Heart left ventricle (tissue), 13 donors: ENCODE results near the gene CEP290.

Experiments
- CTCF ChIP-seq, 12 donors: fragments of 200-600 bp; sonication (generic) in 4 of 12; IDR thresholded peaks; one replicate each; pipeline versions ENCODE4 v1.5.0 to v1.8.0; 2018 to 2022; ENCODE audit warnings: antibody characterized with exemption in 12 of 12, mild to moderate bottlenecking in 5 of 12
- POLR2A ChIP-seq, 2 donors: fragments of 450-650 bp; IDR thresholded peaks; one replicate each; pipeline ENCODE4 v1.6.1; 2017; ENCODE audit warnings: antibody characterized with exemption in 2 of 2, mild to moderate bottlenecking in 2 of 2, moderate library complexity in 2 of 2
- donor health status: ischemic (EF 13 %, LVEDD 7.1; RV severe dilation, severe dysfunction).
- donor health status: DM: no; HTN: yes; CAD: no.
- donor health status: DM: no; HTN: no; CAD: no.
- donor health status: ischemic (EF 25% LVEDD 6.9; RV normal size, moderate dysfunction).
- donor health status: ischemic (EF 25% LVEDD 5.7; RV mildly dilated, moderate dysfunction).
- donor health status: ischemic (EF 35%, LVEDD 5.7; RV mildly dilated, moderate dysfunction).
- donor health status: nonischemic (EF 11% LVEDD 7.7; RV severe dilation, severe dysfunction).
- donor health status: DM: yes; HTN: yes; CAD: no.
- donor health status: PGD.
- donor health status: ischemic (EF 29% LVEDD 5.4; RV normal size, mild dysfunction).
- donor health status: nonischemic (EF 23%, LVEDD 6.1; RV moderate dilation, normal function).

- TF ChIP-seq CTCF (IDR thresholded peaks at IDR 0.05) = no peak
- TF ChIP-seq POLR2A (IDR thresholded peaks at IDR 0.05) = no peak
These were observed 112.7 kb downstream of the CEP290 start, which contains the start of gene C12orf50 for GRCh38 chr12:88029093-88029665.
